Skeletal muscle tissue (tissue), 4 donors: ENCODE results near the gene UCP3. TPM values are rescaled to one million over a fixed set of nuclear protein-coding genes. Genes with fewer than 3 reads are reported as not detected.

Experiments used
- H3K27ac ChIP-seq: one replicate; pipeline ENCODE4 v1.7.0; 2013; ENCODE audit warnings: mild to moderate bottlenecking, low read depth, low read length, inconsistent platforms
- H3K27me3 ChIP-seq, 3 donors: one replicate each; pipeline ENCODE4 v1.7.0; 2013; ENCODE audit warnings: low read length in 3 of 3; ENCODE audit not compliant: control insufficient read depth in 3 of 3, insufficient read depth in 3 of 3
- H3K36me3 ChIP-seq, 3 donors: one replicate each; pipeline ENCODE4 v1.7.0; 2013; ENCODE audit warnings: low read length in 3 of 3; ENCODE audit not compliant: control insufficient read depth in 3 of 3, insufficient read depth in 3 of 3
- H3K4me1 ChIP-seq, 3 donors: one replicate each; pipeline ENCODE4 v1.7.0; 2013; ENCODE audit warnings: low read length in 3 of 3, mild to moderate bottlenecking in 3 of 3; ENCODE audit not compliant: control insufficient read depth in 3 of 3, insufficient read depth in 3 of 3
- H3K4me3 ChIP-seq, 3 donors: one replicate each; pipeline ENCODE4 v1.7.0; 2013; ENCODE audit warnings: low read length in 3 of 3
- H3K9ac ChIP-seq, 3 donors: one replicate each; pipeline ENCODE4 v1.7.0; 2013; ENCODE audit warnings: low read length in 3 of 3, mild to moderate bottlenecking in 3 of 3, moderate library complexity in 2 of 3, low read depth in 1 of 3
- H3K9me3 ChIP-seq, 3 donors: one replicate each; pipeline ENCODE4 v1.7.0; 2013; ENCODE audit warnings: low read length in 3 of 3; ENCODE audit not compliant: control insufficient read depth in 3 of 3
- total RNA-seq: library from RNA; depleted of rRNA; stranded (reverse); fragments of >200 nt; gene quantifications from one replicate; pipeline ENCODE4 v1.2.3, GENCODE V29; 2014
- donor health status: Osteomylitis.

The UCP3 gene
- total RNA-seq, 1 donor from 2014 or later, result 1.6 TPM

DNA sequence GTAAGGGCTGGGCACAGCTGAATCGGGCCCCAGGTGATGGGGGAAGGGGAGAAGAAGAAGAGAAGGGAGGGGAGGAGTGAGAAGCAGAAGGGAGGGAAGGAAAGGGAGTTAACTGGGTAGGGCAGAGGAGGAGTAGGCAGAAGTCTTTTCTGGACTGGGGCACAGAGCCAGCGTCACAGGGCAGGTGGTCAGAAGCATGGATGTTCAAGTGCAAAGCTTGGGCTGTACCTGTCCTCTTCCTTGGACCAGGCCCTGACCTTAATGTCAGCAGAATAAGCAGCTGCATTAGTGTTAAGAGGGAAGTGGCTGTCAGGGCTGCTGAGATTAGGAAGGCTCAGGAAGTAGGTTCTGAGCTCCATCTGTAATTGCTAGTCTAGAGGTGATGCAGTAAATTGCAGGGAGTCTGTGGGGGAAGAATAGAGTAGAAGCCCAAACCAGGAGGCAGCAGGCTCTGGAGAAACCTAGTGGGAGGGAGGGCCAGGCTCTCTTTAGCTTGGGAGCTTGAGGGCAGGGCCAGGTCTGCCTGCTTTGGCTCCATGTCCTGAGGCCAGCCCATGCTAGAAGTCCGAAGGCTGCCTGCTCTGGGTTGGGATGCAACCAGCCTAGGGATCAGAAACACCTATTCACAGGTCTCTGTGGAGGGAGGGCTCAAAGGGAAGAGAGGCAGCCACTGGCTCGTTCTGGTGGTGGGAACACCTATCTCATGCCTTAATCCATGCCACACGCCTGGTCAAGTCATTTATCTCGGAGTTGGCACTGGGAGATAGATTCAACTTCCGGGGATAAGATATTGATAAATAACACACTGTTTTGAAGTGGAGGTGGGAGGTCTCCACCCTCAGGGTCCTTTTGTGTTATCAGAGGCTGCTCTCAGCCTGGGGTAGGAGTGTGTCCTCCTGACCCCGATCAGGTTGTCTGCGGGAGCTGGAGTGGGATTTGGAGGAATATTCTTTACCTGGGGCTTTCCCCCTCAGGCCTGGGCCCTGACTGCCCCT is 1.7 kb upstream of the UCP3 start:
- peak overlapping the region in 1 of 3 donors; percentile 62 for H3K9ac ChIP-seq
- H3K4me3 ChIP-seq, result peak overlapping the region in 1 of 3 donors; percentile 6
- H3K27me3 ChIP-seq, result no peaks in the 10 kb centered on the region
- no peaks in the 10 kb centered on the region for H3K9me3 ChIP-seq
- H3K4me1 ChIP-seq, result peaks cover 46 to 77% (median 47%) of the 10 kb centered on the region in 3 donors
- H3K27ac ChIP-seq, result peak overlapping the region; percentile 98
- H3K36me3 ChIP-seq, result peaks cover 15 to 24% (median 16%) of the 10 kb centered on the region in 3 donors

DNA sequence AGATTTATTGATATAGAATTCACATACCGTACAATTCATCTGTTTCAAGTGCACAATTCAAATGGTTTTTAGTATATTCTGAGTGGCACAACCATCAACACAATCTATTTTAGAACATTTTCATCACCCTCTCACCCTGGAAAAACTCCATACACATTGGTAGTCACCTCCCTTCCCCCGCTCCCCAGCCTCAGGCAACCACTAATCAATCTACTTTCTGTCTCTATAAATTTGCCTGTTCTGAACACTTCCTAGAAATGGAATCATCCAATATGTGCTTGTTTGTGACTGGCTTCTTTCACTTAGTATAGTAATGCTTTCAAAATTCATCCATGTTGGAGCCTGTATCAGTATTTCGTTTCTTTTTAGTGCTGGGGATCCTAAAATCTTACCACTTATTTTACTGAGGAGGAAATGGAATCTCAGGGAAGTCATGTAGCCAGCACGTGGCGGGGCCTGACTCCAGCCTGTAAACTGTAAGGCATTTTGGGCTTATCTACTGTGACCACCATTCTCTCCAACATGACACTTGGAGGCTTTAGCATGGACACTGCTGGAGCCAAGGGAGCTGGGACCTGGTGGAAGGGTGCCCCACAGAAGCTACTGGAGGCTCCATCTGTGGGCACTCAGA is 905 bp upstream of the UCP3 start:
- peaks cover 54 to 77% (median 54%) of the 10 kb centered on the region in 3 donors for H3K4me1 ChIP-seq
- H3K4me3 ChIP-seq, result no peak overlapping the region
- peak overlapping the region; percentile 98 for H3K27ac ChIP-seq
- no peaks in the 10 kb centered on the region for H3K9me3 ChIP-seq
- peaks cover 23 to 32% (median 24%) of the 10 kb centered on the region in 3 donors for H3K36me3 ChIP-seq
- H3K9ac ChIP-seq, result peak overlapping the region in 2 of 3 donors; percentile 21 to 62
- no peaks in the 10 kb centered on the region for H3K27me3 ChIP-seq

DNA sequence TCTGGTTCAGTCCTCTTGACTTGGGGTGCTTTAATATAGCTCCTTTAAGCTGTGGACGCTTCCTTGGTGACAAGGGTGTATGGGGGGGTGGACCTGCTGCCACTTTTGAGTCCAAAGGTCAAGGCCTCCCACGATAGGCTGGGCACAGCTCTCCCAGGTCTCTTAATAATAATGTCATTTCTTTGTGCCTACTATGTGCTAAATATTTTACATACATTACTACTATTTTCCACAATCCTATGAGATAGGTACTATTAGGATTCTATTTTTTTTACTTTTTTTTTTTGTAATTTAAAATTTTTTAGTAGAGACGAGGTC is 304 bp upstream of the UCP3 start:
- no peaks in the 10 kb centered on the region for H3K9me3 ChIP-seq
- H3K27ac ChIP-seq, result peak overlapping the region; percentile 98
- H3K36me3 ChIP-seq, result peaks cover 29 to 37% (median 30%) of the 10 kb centered on the region in 3 donors
- no peaks in the 10 kb centered on the region for H3K27me3 ChIP-seq
- peak overlapping the region; percentile 57 to 100 (median 61) for H3K9ac ChIP-seq
- H3K4me1 ChIP-seq, result peaks cover 56 to 81% (median 56%) of the 10 kb centered on the region in 3 donors
- peak overlapping the region in 1 of 3 donors; percentile 86 for H3K4me3 ChIP-seq

DNA sequence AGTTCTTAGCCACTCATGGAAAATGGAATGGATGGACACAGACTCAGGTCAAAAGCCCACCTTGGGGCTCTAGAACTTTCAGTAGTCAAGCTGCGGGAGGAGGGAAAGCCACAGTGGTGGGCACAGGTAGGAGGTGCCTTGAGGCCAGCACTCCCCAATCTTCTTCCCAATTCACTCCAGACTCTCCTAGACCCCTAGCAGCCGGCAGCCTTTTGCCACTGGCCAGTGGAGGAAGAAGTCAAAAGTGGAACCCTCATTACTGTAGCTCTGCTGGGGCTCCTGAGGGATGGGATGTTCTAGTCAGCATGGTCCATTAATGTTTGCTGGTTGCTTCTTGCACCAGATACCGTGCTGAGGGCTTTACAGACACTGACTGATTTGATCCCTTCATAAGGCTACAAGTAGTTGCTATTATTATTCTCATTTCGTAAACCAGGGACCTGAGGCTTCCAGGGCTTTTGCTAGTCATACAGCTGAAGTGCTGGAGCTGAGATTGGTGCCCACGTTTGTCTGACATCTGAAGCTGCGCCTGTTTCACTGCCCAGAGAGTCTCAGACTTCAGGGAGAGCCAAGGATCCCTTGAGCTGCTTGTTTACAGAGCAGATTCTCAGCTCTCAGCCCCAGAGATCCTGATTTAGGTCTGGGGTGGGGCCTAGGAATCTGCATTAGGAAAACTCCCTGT is 1.1 kb downstream of the UCP3 start:
- Histone ChIP-seq H3K4me1 (peaks cover 58 to 85% (median 62%) of the 10 kb centered on the region in 3 donors), H3K9ac (peak overlapping the region; percentile 94 to 100 (median 99)), H3K27me3 (no peaks in the 10 kb centered on the region), H3K36me3 (peaks cover 43 to 49% (median 43%) of the 10 kb centered on the region in 3 donors), H3K4me3 (peak overlapping the region; percentile 86 to 94 (median 89)), H3K9me3 (no peaks in the 10 kb centered on the region), H3K27ac (peak overlapping the region; percentile 98)

DNA sequence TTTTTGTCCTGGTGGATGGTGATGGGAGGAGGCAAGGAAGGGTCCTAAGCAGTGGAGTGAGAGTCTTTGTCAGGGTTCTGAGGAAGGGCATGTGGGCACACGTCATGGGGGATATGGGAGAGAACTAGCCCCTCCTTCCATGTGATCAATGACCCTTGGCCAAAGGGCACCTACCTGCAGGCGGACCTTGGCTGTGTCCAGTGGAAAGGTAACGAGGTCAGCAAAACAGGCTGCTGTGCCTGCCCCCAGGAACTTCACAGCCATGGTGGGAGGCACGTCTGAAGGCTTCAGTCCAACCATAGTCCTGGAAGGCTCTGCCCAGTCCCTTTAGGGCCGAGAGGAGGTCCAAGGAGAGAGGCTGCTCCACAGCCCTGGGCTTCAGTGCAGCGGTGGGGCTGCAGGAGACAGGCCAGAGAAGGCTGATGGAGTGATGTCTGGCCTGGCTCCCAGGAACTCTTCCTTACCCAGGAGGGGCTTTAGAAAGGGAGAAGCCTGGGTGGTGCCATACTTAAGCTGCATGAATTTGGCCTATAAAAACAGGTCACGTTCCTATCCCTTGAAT is 2.1 kb downstream of the UCP3 start:
- peaks cover 51 to 58% (median 53%) of the 10 kb centered on the region in 3 donors for H3K36me3 ChIP-seq
- peak overlapping the region; percentile 94 to 100 (median 99) for H3K9ac ChIP-seq
- H3K4me1 ChIP-seq, result peaks cover 61 to 90% (median 62%) of the 10 kb centered on the region in 3 donors
- H3K9me3 ChIP-seq, result no peaks in the 10 kb centered on the region
- H3K4me3 ChIP-seq, result peak overlapping the region; percentile 86 to 94 (median 89)
- H3K27me3 ChIP-seq, result no peaks in the 10 kb centered on the region
- H3K27ac ChIP-seq, result peak overlapping the region; percentile 98

DNA sequence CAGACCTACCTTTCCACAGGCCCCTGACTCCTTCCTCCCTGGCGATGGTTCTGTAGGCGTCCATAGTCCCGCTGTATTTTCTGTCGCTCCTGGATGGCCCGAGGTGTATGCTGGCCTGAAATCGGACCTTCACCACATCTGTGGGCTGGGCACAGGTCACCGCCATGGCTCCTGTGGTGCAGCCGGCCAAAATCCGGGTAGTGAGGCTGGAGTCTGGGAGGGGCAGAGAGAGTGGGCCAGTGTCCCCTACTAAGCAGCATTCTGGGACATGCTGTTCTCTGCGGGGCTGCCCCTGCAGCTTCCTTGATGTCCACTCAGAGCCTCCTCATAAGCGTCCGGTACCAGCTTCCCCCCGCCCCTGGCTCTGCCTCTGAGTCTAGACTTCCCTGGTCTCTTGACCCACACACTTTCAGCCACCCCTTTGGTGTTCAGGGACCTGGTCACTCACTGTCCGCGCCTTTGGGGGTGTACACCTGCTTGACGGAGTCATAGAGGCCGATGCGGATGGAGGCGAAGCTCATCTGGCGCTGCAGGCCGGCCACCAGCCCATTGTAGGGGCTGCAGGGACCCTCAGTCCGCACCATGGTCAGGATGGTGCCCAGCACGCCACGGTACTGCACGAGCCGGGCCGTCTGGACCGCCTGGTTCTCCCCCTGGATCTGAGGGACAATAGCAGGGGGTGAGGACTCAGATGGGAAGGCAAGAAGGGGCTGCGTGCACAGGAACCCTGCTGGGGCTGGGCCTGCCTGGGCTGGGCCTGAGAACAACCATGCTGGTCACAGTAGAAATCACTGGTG is 3.0 kb downstream of the UCP3 start:
- H3K4me3 ChIP-seq, result peak overlapping the region; percentile 86 to 94 (median 89)
- H3K36me3 ChIP-seq, result peaks cover 52 to 65% (median 62%) of the 10 kb centered on the region in 3 donors
- H3K9ac ChIP-seq, result peak overlapping the region; percentile 94 to 100 (median 99)
- peak overlapping the region; percentile 98 for H3K27ac ChIP-seq
- H3K4me1 ChIP-seq, result peaks cover 52 to 82% (median 53%) of the 10 kb centered on the region in 3 donors
- H3K27me3 ChIP-seq, result no peaks in the 10 kb centered on the region
- no peaks in the 10 kb centered on the region for H3K9me3 ChIP-seq

DNA sequence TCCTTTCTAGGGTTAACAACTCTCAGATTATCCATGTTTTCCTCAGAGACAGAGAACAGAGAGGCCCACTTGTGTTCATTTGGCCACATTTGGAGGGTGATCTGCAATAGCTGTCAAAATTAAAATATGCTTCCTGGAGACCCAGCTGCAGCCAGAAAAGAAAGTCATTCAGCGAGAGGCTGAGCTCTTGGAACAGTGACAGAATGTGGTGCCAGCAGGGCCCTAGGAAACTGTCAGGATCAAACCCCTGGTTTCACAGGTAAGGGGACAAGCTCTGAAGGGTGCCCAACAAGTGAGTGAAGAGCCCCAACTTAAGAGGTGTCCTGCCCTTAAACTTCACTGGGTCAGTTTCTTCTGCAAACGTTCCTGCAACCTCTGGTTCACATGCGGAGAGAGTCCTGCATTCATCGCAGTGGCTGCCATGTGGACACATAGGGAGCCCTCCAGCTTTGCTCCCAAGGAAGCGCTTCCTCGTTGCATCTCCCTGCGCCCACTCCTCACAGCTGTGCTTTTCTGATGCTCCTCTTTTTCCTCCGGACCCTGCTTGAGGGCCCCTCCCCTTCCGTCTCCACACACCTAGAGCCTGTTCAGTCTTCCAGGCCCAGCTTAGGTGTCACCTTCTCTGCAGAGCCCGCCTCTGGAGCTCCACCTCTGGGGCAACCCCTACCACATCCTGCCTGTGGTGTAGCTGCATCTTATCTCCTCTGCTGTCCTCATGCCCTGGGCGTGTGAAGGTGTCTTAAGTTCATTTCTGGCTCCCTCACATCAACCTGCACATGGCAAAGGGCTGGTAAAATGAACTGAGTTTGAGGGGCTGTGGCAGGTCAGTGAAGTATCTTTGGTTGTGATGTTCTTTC is 3.9 kb downstream of the UCP3 start:
- Histone ChIP-seq H3K36me3 (peaks cover 56 to 71% (median 70%) of the 10 kb centered on the region in 3 donors), H3K4me3 (peak overlapping the region in 1 of 3 donors; percentile 94), H3K9me3 (no peaks in the 10 kb centered on the region), H3K9ac (peak overlapping the region; percentile 27 to 100 (median 36)), H3K4me1 (peaks cover 43 to 72% (median 44%) of the 10 kb centered on the region in 3 donors), H3K27ac (peak overlapping the region; percentile 98), H3K27me3 (no peaks in the 10 kb centered on the region)

DNA sequence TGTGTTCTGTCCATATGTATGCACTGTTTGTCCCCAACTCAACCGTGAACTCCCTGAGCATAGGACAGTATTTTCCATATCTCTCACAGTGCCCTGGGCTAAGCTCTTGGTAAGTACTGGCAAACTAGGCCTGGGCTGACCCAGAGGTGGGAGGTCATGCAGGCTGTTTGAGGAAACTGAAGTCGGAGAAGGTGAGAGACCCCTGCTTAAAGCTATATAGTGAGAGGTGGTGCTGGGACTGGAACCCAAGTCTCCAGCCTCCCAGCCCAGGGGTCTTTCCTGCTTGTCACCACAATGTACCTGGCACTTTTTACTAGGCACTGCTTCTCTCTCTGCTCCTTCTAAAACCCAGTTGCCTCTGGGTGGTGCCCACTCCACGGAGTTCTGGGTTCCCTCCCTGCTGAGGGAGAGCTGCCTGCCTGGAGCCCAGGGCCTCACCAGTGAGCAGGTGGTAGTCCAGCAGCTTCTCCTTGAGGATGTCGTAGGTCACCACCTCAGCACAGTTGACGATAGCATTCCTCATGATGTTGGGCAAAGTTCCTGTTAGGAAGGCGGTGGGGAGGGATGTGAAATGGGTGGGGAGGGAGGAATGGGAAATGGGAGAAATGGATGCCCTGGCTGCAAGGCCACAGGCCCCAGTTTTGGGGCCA is 4.7 kb downstream of the UCP3 start:
- H3K9me3 ChIP-seq, result no peaks in the 10 kb centered on the region
- H3K36me3 ChIP-seq, result peaks cover 61 to 73% (median 73%) of the 10 kb centered on the region in 3 donors
- H3K27ac ChIP-seq, result no peak overlapping the region
- peaks cover 35 to 70% (median 40%) of the 10 kb centered on the region in 3 donors for H3K4me1 ChIP-seq
- H3K27me3 ChIP-seq, result no peaks in the 10 kb centered on the region
- peak overlapping the region in 1 of 3 donors; percentile 25 for H3K9ac ChIP-seq
- peak overlapping the region in 1 of 3 donors; percentile 13 for H3K4me3 ChIP-seq
